HL-60/S4 treated with phorbol 12-myristate 13-acetate at 8.2 ng/mL for 4 days and 3 days (cell line): ENCODE data around the gene MATR3.

ENCODE experiments used
- in situ Hi-C: fragments of 300-500 bp; cut with MboI; formaldehyde crosslinking; loops from 2 replicates; pipeline ENCODE4 v1.15.0; 2022; ENCODE audit warnings: low sequenced_read_pairs

Gene MATR3

DNA sequence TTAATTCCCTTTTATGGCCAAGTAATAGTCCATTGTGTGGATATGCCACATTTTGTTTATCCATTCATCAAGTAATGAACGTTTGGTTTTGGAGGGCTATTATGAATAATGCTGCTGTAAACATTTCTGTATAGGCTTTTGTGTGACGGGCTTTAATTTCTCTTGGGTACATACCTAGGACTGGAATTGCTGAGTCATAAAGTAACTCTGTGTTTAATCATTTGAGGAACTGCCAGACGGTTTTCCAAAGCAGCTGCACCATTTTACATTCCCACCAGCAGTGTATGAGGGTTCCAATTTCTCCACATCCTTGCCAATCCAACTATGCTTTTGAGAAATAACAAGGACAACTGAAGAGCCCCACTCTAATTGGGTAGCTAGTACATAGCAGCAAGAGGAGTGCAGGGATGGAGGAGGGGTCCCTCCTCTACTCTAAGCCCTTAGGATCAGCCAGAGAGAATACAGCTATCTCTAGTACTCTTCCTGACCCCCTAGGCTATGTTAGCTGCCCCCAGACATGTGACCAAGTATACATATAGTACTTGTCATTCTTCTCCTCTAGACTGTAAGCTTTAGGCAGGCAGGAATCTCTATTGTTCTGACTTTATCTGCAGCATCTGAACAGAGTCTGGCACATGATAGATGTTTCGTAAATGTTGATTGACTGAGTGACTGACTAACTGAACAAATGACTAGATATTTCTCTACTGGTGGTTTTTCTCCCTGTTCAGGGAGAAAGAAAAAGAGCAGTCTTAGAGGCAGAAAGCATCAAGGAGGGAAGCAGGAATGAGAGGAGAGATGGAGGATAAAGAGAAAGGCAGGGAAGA is 22.1 kb upstream of the MATR3 start:
- in situ Hi-C loops = loop anchor here (25.0 kb wide), 2 partner anchors 459 to 634 kb away; no protein-coding TSS in a partner anchor

DNA sequence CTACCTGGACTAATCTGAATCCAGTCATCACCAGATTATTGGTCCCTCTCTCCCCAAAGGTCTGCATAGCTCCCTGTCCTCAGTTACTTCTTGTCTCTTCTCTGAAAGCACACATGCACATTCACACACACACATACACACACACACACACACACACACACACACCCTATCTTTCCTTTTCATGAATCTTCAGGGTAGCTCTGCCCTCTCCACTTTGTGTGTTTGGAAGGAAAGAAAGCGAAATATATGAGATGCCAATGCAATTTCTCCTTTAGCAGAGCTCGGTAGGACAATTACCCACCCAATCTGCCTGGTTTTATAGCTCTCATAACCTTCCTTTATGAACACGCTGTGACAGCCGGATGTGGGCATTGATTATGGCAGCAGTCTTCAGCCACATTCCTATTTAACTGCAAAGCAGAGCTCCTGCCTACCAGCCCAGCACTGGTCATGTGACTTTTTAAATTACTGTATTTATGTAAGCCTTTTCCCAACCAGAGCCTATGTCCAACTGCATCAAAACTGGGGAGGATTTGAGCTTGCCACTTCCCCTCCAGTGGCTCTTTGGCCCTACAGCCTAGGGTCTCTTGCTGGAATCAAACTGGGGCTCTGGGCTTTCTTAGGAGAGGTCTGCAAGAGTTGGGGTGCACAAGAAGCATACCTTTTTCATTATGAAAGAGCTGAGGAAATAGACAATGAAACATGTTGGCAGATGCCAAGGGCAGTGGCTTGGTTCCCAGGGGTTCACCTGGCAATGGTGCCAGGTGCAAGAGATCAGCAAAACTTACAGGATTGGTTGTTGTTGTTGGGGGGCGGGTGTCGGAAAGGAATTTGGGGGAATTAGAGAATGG is 20.8 kb upstream of the MATR3 start:
- in situ Hi-C loops = loop anchor here (25.0 kb wide), 2 partner anchors 460 to 635 kb away; no protein-coding TSS in a partner anchor

DNA sequence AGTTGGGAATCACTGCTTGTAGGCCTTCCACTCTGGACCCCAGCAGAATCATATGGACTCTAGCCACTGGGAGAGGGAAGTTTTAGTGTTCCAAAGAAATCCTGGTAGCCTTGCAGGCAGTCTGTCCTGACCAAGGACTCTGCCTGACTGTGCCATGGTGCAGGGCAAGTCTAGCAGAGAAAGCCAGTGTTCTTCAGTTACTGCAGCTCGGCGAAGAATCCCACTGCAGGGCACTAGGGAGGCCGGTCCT is 20.3 kb upstream of the MATR3 start:
- in situ Hi-C loops = loop anchor here (25.0 kb wide), 2 partner anchors 461 to 636 kb away; no protein-coding TSS in a partner anchor

DNA sequence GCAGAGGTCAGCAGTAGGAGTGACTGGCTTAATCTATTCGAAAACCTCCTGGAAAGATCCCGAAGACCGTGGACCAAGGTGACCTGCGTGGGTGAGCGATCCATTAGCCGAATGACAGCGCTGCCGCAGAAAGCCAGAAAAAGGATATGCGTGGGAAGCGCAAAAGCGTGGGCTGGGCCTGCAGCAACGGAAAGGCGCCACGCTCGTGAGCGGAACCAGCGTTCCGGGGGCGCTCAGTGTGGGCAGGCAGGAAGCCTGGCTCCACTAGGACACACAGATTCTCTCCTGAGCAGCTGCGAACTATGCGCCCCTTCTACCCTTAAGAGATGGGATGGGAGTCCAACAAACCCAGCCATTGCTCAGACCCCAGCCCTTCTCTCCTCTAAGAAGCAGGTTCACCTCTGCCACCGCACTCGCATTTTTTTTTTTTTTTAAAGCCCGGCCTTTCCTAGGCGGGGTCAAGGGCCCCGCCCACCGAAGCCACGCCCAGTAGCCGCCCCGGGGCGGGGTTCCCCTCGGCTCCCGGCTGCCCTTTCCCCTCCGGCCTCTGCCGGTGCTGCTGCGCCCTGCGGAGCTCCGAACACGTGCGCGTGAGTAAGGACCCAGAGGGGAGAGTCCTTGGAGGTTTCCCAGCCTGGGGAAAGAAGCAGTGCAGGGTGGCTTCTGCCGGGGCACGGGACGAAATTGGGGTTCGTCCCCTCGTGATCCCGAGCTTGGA is 19.8 kb upstream of the MATR3 start:
- in situ Hi-C loops = loop anchor here (25.0 kb wide), 2 partner anchors 461 to 636 kb away; no protein-coding TSS in a partner anchor

DNA sequence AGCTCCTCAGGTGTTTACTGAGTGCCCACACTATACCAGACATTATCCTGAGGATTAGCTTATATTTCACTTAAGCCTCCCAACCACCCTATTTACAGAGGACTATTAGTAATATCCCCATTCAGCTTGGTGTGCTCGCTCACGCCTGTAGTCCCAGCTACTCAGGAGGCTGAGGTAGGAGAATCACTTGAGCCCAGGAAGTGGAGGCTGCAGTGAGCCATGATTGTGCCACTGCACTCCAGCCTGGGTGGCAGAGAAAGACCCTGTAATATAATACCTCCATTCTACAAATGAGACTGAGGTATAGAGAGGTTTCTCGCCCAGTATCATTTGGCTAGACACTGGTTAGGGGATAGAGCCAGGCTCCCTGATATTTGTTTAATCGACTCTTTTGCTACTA is 18.0 kb upstream of the MATR3 start:
- in situ Hi-C loops = no loop called here

DNA sequence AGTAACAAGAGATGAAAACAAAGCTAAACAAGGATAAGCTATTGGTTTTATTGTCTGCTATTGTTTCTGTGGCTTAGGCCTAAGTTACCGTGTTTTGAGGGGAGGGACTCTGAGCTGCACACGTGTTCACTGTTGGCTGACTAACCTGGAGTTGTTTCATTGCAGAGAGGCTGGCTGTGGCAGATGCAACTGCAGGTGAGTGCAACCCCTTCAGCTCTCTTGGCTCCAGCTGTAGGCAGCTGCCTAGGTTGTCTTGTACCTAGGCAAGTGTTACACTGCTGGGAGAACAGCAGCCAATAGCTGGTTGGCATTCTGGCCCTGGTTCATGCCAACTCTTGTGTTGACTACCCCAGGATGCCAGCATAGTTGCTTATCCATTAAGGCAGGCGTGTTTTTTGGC is 17.6 kb upstream of the MATR3 start:
- in situ Hi-C loops = no loop called here

DNA sequence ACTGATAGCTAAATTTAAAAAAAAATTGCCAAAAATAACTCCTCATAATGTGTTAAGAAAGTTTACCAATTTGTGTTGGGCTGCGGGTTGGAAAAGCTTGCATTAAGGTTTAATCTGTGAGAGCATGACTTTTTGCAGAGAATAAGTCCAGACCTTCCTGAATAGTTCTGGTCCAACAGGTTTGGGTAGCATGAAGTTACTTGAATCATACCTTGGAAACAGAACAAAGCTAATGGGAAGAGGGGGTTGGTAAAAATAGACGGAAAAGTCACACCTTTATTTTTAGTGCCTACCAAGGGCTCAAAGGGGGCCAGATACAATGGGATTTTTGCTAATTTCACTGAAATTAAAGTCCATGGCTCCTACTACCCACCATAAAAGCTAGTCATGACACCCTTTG is 17.1 kb upstream of the MATR3 start:
- in situ Hi-C loops = no loop called here

DNA sequence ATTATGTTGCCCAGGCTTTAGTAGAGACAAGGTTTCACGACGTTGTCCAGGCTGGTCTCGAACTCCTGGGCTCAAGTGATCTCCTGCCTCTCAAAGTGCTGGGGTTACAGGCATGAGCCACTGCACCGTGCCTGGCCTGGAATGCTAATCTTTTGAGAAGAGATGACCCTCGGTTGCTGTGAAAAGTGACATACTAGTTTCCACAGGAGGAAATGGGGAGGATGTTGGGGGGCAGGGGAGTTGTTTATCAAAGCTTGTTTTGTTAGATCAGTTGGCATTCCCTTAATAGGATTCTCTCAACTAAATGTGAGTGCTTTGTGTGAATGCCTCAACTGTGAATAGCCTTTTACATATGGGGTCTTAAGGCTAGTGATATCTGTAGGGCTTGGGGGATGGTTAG is 16.4 kb upstream of the MATR3 start:
- in situ Hi-C loops = no loop called here

DNA sequence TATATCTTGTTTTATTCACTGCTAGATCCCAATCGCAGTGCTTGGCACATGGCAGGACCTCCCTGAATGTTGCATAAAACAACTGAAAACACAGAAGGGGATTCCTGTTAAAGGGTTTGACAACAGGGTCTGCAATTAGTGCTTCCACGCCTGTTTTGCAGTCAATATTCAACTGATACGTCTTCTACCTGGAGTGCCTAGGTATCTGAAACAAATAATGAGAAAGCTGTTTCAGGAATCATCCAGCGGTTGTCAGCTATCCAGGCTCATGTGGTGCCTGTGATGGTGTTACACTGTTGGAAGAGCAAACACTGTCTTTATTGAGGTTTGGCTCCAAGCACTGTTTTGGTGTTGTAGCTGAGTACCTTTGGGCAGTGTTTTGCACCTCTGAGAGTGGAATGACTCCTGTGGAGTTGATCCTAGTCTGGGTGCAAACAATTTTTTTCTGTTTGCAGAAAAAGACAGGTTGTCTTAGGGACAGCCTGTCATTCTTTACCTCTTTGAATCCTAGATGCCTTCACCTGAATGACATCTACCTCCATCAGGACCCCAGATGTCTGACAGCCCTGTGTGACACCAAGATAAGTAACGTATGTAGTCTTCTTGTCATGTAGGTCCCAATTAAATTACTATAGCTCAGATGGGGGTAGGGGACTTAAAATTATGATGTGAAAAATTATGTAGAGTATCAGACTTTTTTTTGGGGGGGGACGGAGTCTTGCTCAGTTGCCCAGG is 14.8 kb upstream of the MATR3 start:
- in situ Hi-C loops = no loop called here

DNA sequence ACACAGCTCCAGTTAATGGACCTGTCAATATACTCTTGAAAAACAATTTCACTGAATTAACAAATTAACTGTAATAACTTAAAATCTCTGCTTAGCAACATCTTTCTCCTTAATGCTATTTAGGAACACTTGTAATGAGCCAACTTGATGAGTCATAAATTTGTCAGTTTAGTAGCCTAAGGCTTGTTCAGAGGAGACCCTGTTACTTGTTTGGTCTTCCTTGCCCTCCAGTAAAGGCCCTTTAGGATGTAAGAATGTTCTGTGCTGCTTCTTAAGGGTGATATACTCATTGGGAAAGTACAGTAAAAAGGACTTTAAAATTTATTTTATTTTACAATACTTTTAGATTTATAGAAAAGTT is 11.4 kb upstream of the MATR3 start:
- in situ Hi-C loops = no loop called here

DNA sequence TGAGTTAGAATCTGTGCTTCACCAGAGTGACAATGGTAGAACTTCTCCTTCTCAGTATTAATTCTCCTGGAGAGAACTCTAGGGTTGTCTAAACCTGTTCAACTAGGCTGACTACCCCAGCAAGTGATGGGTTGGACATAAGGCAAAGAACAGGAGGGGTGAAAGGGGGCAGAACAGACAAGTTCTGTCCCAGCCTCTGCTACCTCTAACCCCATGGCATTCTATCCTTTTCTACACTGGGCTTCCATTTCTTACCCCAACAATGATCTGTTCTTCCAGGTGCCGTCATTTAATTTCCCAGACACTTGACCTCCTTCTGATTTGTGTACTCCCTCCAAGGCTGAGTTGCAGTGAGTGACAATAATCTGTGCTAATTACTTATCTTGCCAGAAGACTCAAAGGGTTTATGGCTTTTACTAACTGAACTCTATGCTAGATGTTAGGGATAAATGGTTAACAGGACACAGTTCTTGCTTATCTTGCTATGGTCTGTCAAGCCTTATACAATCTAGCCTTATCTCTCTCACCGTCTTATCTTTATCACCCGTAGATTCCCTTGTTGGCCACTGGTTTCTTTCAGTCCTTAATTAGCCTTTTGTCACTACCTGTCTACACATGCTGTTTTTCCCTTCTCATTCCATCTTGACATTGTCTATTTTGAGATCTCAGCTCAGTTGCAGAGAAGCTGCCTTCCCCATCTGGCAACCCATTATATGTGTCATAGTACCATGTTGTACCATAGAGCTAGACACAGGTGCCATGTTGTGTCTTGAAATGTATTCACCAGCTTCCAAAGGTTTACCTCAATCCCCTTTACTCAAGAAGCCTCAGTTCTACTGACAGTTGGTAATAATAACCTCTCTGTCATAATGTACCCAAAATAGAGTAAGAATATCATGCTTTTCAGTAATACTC is 10.0 kb upstream of the MATR3 start:
- in situ Hi-C loops = no loop called here

DNA sequence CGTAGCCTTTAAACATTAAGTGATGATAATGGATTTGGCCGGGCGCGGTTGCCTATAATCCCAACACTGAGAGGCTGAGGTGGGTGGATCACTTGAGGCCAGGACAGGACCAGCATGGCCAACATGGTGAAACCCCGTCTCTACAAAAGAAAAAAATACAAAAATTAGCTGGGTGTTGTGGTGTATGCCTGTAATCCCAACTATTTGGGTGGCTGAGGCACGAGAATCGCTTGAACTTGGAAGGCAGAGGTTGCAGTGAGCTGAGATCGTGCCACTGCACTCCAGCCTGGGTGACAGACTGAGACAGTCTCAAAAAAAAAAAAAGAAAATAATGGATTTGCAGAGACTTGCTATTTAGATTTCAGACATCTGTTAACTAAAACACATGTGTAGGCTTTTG is 9.2 kb upstream of the MATR3 start:
- in situ Hi-C loops = no loop called here

DNA sequence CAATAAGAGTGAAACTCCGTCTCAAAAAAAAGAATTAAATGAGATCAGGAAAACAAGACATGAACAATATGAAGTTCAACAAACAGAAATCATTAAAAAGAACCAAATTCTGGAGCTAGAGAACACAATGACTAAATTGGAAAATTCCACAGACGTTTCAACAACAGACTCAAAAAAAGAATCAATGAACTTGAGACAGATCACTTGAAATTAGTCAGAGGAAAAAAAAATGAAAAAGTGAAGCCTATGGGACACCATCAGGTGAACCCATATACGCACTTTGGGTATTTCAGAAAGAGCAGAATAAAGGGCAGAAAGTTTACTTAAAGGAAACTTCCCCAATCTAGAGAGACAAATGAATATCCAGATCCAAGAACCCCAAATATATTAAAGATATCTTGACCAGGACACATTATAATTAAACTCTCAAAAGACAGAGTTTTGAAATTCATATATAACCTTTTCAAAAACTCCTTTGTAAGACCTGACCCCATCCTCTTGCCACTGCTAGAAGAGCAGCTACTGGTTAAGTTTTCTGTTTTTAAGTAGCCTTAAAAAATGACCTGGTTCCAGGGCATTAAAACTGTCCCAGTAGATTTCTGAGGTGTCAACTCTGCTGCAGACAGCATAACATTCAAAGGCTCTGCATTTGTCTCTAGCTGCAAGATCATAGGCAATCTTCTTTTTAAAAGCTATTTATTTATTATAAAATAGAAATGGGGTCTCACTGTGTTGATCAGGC is 7.7 kb upstream of the MATR3 start:
- in situ Hi-C loops = no loop called here

DNA sequence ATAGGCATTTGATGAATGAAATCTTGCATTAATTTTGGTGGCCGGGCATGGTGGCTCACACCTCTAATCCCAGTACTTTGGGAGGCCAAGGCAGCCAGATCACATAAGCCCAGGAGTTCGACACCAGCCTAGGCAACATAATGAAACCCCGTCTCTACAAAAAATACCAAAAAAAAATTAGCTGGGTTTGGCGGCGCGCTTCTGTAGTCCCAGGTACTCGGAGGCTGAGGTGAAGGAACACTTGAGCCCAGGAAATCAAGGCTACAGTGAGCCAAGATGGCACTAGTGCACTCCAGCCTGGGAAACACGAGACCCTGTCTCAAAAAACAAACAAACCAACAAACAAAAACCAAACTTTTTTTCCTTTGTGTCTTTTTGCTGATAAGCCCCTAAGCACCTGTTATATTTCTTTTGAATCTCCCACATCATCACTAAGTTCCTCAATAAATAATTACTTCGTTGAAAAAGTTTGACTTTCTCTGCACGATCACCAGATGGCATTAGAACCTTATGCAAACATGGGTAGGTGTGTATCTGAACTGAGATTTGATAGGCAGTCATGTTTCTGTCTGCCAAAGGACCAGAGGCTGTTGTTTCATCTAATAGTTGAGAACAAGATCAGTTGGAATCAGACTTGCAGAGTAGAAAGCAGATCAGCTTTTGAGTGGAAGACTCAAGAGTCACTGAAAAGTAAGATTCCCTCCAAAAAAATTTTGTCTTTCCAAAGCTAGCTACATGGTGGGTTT is 5.5 kb upstream of the MATR3 start:
- in situ Hi-C loops = no loop called here

DNA sequence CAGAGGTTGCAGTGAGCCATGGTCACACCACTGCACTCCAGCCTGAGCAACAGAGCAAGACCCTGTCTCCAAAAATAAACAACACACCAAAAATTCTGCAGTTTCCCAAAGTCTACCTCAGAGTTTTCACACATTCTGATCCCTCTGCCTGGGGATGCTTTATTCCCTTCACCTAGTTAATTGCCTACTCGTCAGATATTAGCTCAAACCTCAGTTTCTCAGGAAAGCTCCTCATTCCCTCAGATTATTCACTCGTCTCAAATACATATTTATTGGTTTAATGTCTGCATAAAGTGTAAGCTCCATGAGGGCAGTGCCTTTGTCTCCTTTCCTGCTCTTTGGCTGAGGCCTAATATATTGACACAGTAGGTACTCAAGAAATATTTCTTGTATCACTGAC is 2.5 kb upstream of the MATR3 start:
- in situ Hi-C loops = no loop called here

DNA sequence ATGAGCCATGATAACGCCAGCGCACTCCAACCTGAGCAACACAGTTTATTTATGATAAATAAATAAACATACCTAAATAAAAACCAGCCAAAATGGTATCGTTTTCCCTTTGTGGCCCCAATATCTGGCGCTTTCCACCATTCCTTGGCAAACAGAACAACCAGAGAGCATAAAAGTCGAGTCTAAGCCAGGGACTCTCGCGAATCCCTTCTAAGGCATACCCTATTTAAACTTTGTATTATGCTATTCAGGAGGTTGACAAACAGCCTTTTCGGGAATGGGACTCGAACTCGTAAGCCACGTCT is 386 bp upstream of the MATR3 start:
- in situ Hi-C loops = no loop called here

DNA sequence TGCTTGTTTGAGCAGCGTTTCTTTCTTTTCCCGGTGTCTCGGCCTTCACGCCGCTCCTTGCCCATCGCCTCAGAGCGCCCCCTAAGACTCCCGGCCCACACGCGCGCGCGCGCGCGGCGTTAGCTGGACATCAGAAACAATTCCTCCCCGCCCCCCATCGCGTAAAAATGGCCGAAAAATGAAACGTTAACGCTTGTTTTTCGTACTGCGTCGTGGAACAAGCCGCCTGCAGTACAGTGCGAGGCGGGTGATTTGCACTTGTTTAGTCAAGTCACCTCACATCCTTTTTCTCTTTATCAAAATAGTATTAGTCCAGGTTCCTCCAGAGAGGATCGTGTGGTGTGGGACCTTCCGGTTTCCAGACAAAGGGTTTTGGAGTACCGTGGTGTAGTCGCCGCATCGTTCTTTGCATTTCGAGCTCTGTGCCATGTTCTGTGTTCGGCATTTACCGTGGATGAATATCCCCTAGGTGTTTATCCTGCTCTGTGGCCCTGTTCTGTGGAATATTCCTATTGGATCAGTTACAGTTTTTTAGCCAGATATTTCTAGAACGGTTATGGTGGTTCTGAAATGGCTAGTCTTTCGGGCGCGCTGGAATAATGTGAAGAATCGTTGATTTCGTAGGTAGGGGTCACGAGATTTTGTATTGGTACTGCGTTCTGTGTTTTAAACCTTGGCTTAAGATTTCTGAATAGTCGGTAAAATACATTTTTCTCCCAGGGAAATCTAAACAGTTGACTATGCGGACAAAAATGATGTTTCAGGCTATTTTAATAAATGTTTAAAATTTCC is 1.0 kb downstream of the MATR3 start:
- in situ Hi-C loops = no loop called here
